ENCODE measurements around the gene FGF22. TPM values are rescaled to one million over a fixed set of nuclear protein-coding genes. Genes with fewer than 3 reads are reported as not detected.

The FGF22 gene
- total and polyA plus RNA-seq, 2 of the 13 experiments (the other 11 are each of a cell fraction or from before 2014, with no cell fraction given) = 0.24 TPM; not detected in 1

- TF ChIP-seq AFF4 (CRISPR knock-in tag; IDR thresholded peaks at IDR 0.05) (no peak), ATF6 (CRISPR knock-in tag; conservative IDR thresholded peaks at IDR 0.05) (0 out of 2 replicates have a peak, but pooled peaks have one; percentile 32)
These were observed 6.5 kb upstream of the FGF22 start, which contains the start of gene POLRMT (continued) for GRCh38 chr19:633068-633785.

- ChIA-PET CTCF (ENCODE audit: low intra/inter-chr PET ratio, low total read pairs) (interaction anchor here (1.0 kb wide), 1 partner anchor 46 kb away, joined by 3 read pairs; no protein-coding TSS in a partner anchor), POLR2A (interaction anchor here (0.6 to 2.4 kb wide), 7 partner anchors 24 to 103 kb away, joined by 3 to 21 read pairs (median 3); no protein-coding TSS in a partner anchor)
- 33% methylated on average over 30 of the region's 32 CpGs for WGBS (ENCODE audit: low lambda C conversion rate)
- Histone ChIP-seq H3K36me3 (replicated peaks in 1 of 2; ENCODE audit: control insufficient read depth in 1 of 2, insufficient read depth in 2 of 2, low read length in 2 of 2) (peaks cover 1 to 11% of the 10 kb centered on the region in 2 experiments; a peak in 2 of 5 replicates), H3K27me3 (ENCODE audit: control insufficient read depth in 1 of 2, insufficient read depth in 2 of 2, low read length in 2 of 2) (no peaks in the 10 kb centered on the region; a peak in 1 of 5 replicates), H3K79me2 (ENCODE audit: insufficient read depth, low read length) (peaks cover 22% of the 10 kb centered on the region), H4K20me1 (ENCODE audit: insufficient read depth, low read length) (peaks cover 7% of the 10 kb centered on the region; the same call in 1 of the 2 replicates), H3K9ac (ENCODE audit: insufficient read depth, low read depth, low read length) (peak overlapping the region; percentile 92), H3K27ac (ENCODE audit: extremely low read length, insufficient read depth, low read length) (peak overlapping the region; percentile 53), H2AFZ (ENCODE audit: low read length) (peak overlapping the region; percentile 35), H3K4me3 (replicated peaks in 1 of 3; ENCODE audit: insufficient read depth in 1 of 3, low read depth in 2 of 3, low read length in 3 of 3) (peak overlapping the region; percentile 77 to 98 (median 91)), H3K9me3 (ENCODE audit: low read length) (no peaks in the 10 kb centered on the region), H3K4me2 (ENCODE audit: low read depth, low read length) (peak overlapping the region; percentile 87), H3K4me1 (ENCODE audit: insufficient read depth, low read length) (peaks cover 35% of the 10 kb centered on the region)
- ATAC-seq (no peak), DNase-seq (ENCODE audit: low spot score) (no peak), FAIRE-seq (no peak)
- TF ChIP-seq ZNF362 (CRISPR knock-in tag; IDR thresholded peaks at IDR 0.05; ENCODE audit: borderline replicate concordance) = peak; percentile 21; the same call in 1 of the 2 replicates
- TF ChIP-seq BRCA1 (CRISPR knock-in tag; IDR thresholded peaks at IDR 0.05) = no peak
- peak; percentile 67; the same call in 1 of the 2 replicates for TF ChIP-seq KDM5A (IDR thresholded peaks at IDR 0.05; ENCODE audit: borderline replicate concordance, low read length)
- TF ChIP-seq ZFP91 (CRISPR knock-in tag; IDR thresholded peaks at IDR 0.05; ENCODE audit: borderline replicate concordance) = peak; percentile 6; the same call in 1 of the 2 replicates
- TF ChIP-seq ZNF768 (CRISPR knock-in tag; IDR thresholded peaks at IDR 0.05) = peak; percentile 93
- BruUV-seq (replicated peaks) = no TSS peak
- in situ Hi-C loops (cut with HindIII; ENCODE audit: extremely low pct_ligation_motif_present, low pct_unique_long_range_greater_than_20kb) = no loop called here
- intact Hi-C loops (cut with micrococcal nuclease; ENCODE audit: unreplicated experiment) = no loop called here
These were observed 5.7 kb upstream of the FGF22 start for GRCh38 chr19:633786-634639.
